Loucy (cell line): ENCODE results near the gene PRKCQ.
A peak's percentile ranks its signal among the peaks of the same experiment; 100 is the strongest.
"Not testable (repeated sequence)": the region's sequence is repeated elsewhere in the genome, so short reads cannot be mapped to it uniquely, and the experiment has no call there.

Source experiments
- H2AFZ ChIP-seq: fragments of 200-600 bp; sonication (generic); 2 replicates; pipeline ENCODE4 v1.6.0; 2016; ENCODE audit warnings: antibody characterized with exemption, mild to moderate bottlenecking, low read length, moderate library complexity
- H3F3A ChIP-seq: fragments of 200-600 bp; 2 replicates; pipeline ENCODE4 v1.6.0; 2016; ENCODE audit warnings: antibody characterized with exemption, low read depth, mild to moderate bottlenecking
- H3K27me3 ChIP-seq: fragments of 200-600 bp; sonication (generic); 2 replicates; pipeline ENCODE4 v1.6.1; 2014; ENCODE audit warnings: low read length, mild to moderate bottlenecking; ENCODE audit not compliant: insufficient read depth, poor library complexity, severe bottlenecking
- H3K36me3 ChIP-seq: fragments of 200-600 bp; sonication (generic); 2 replicates; pipeline ENCODE4 v1.6.1; 2016; ENCODE audit warnings: low read length; ENCODE audit not compliant: insufficient read depth
- H3K4me1 ChIP-seq: fragments of 200-600 bp; sonication (generic); 2 replicates; pipeline ENCODE4 v1.5.1; 2014; ENCODE audit warnings: low read length, mild to moderate bottlenecking; ENCODE audit not compliant: insufficient read depth, poor library complexity, severe bottlenecking
- H3K4me2 ChIP-seq: fragments of 200-600 bp; sonication (generic); 2 replicates; pipeline ENCODE4 v1.6.0; 2014; ENCODE audit warnings: antibody characterized with exemption, low read length, low read depth, mild to moderate bottlenecking; ENCODE audit not compliant: poor library complexity, severe bottlenecking
- H3K4me3 ChIP-seq: fragments of 200-600 bp; sonication (generic); 2 replicates; pipeline ENCODE4 v1.5.1; 2014; ENCODE audit warnings: low read length, mild to moderate bottlenecking, mixed read lengths; ENCODE audit not compliant: poor library complexity, severe bottlenecking
- H3K79me2 ChIP-seq: fragments of 200-600 bp; sonication (generic); 2 replicates; pipeline ENCODE4 v1.6.1; 2014; ENCODE audit warnings: low read length; ENCODE audit not compliant: insufficient read depth
- H3K9ac ChIP-seq: fragments of 200-600 bp; sonication (generic); 2 replicates; pipeline ENCODE4 v1.6.0; 2014; ENCODE audit warnings: mild to moderate bottlenecking, low read depth, low read length, moderate library complexity; ENCODE audit not compliant: poor library complexity, severe bottlenecking
- H3K9me2 ChIP-seq: fragments of 200-600 bp; sonication (generic); replicated peaks from 2 replicates; pipeline ENCODE4 v1.6.1; 2016; ENCODE audit warnings: low read depth, low read length, mixed read lengths
- H3K9me3 ChIP-seq: fragments of 200-600 bp; sonication (generic); 2 replicates; pipeline ENCODE4 v1.6.1; 2014; ENCODE audit warnings: mild to moderate bottlenecking, antibody characterized with exemption, low read length, low read depth; ENCODE audit not compliant: insufficient read depth
- H4K20me1 ChIP-seq: fragments of 200-600 bp; sonication (generic); 2 replicates; pipeline ENCODE4 v1.6.0; 2014; ENCODE audit warnings: antibody characterized with exemption, low read length, mild to moderate bottlenecking; ENCODE audit not compliant: insufficient read depth, poor library complexity, severe bottlenecking
- EZH2phosphoT487 ChIP-seq: fragments of 200-600 bp; IDR thresholded peaks from 2 replicates; pipeline ENCODE4 v1.6.1; 2018; ENCODE audit warnings: antibody characterized with exemption, mild to moderate bottlenecking, moderate library complexity, borderline replicate concordance
- TF ChIP-seq, protein P1 (sequence below): fragments of 200-600 bp; sonication (generic); conservative IDR thresholded peaks from 2 replicates; pipeline ENCODE4 v1.5.1; 2014; ENCODE audit warnings: mild to moderate bottlenecking, antibody characterized with exemption, low read length

The PRKCQ gene

DNA sequence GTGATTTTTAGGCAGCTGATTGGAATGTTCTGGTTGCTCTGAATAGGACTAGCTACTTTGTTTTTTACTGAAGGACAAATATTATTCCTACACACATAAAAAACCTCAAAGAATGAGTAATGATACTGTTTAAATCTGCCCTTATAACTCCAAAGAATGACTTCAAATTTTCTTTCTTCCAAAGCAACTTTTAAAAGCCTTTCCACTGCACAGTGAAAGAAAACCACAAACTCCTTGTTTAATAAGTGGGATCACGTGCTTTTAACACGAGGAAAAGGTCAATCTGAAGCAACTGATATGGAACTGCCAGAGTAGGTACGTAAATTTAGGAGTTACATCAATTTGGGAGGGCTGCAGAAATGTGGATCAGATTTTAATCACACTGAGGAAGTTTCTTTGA is 8.0 kb upstream of the PRKCQ start:
- no peak for TF ChIP-seq EZH2phosphoT487
- TF ChIP-seq, protein P1, sequence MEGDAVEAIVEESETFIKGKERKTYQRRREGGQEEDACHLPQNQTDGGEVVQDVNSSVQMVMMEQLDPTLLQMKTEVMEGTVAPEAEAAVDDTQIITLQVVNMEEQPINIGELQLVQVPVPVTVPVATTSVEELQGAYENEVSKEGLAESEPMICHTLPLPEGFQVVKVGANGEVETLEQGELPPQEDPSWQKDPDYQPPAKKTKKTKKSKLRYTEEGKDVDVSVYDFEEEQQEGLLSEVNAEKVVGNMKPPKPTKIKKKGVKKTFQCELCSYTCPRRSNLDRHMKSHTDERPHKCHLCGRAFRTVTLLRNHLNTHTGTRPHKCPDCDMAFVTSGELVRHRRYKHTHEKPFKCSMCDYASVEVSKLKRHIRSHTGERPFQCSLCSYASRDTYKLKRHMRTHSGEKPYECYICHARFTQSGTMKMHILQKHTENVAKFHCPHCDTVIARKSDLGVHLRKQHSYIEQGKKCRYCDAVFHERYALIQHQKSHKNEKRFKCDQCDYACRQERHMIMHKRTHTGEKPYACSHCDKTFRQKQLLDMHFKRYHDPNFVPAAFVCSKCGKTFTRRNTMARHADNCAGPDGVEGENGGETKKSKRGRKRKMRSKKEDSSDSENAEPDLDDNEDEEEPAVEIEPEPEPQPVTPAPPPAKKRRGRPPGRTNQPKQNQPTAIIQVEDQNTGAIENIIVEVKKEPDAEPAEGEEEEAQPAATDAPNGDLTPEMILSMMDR, result no peak
- no peaks in the 10 kb centered on the region for H3K9me2 ChIP-seq
- no peak overlapping the region for H3K4me2 ChIP-seq
- peaks cover 73% of the 10 kb centered on the region for H3K4me1 ChIP-seq
- no peak overlapping the region for H3K9ac ChIP-seq
- peaks cover 25% of the 10 kb centered on the region for H3K79me2 ChIP-seq
- no peaks in the 10 kb centered on the region for H4K20me1 ChIP-seq
- H3K9me3 ChIP-seq, result no peaks in the 10 kb centered on the region
- H3K4me3 ChIP-seq, result no peak overlapping the region
- H3K36me3 ChIP-seq, result peaks cover 9% of the 10 kb centered on the region; the same call in 1 of the 2 replicates
- H2AFZ ChIP-seq, result no peak overlapping the region
- H3F3A ChIP-seq, result peaks cover 11% of the 10 kb centered on the region; the same call in 1 of the 2 replicates
- no peaks in the 10 kb centered on the region for H3K27me3 ChIP-seq

DNA sequence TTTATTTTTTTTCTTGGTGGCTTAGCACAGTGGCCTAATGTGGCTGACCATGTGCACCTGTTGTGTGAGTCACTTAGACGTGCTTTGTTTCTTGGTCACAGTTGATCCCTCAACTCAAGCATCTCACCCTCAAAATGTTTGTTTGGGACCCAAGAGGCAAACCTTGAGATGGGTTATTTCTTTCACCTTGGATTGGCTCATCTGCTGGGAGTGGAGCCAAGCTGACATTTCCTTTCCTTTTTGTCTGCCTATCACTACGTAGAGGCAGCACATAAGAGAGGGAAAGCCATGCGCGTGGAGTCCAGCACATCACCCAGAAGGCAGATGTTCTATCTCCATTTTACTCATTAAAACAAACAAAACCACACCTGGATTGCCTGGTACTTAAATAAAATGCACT is 6.4 kb upstream of the PRKCQ start:
- no peaks in the 10 kb centered on the region for H3K9me2 ChIP-seq
- H3F3A ChIP-seq, result no peaks in the 10 kb centered on the region; the same call in 1 of the 2 replicates

DNA sequence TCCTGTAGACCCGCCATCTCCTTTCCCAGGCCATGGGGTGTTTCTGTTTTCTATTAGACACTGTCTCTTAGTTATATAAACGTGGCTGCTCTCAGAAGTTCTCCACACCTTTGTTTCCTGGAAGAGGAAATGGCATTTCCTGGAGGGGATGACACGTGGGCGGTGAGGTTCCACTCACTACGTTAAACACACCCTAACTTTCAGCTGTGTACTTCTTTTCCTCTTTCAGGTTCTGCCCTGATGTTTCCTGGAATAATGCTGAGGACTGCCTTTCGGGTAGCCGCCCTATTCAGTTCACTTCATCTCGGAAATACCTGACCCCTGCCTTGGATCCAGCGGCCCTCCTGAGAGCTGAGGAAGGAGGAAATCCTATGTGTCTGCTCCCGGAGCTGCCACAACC is 3.4 kb upstream of the PRKCQ start:
- H3K4me2 ChIP-seq, result peak overlapping the region; percentile 94
- H3K9me2 ChIP-seq, result no peaks in the 10 kb centered on the region
- H3K9me3 ChIP-seq, result no peaks in the 10 kb centered on the region
- peaks cover 69% of the 10 kb centered on the region for H3K79me2 ChIP-seq
- no peak overlapping the region for H2AFZ ChIP-seq
- H3F3A ChIP-seq, result no peaks in the 10 kb centered on the region; the same call in 1 of the 2 replicates
- H3K36me3 ChIP-seq, result peaks cover 9% of the 10 kb centered on the region; the same call in 1 of the 2 replicates
- H4K20me1 ChIP-seq, result no peaks in the 10 kb centered on the region
- peak overlapping the region; percentile 85 for H3K4me3 ChIP-seq
- TF ChIP-seq, protein P1, result no peak
- TF ChIP-seq EZH2phosphoT487, result no peak
- peak overlapping the region; percentile 98 for H3K9ac ChIP-seq
- H3K4me1 ChIP-seq, result peaks cover 61% of the 10 kb centered on the region
- no peaks in the 10 kb centered on the region for H3K27me3 ChIP-seq

More for the DNA sequence above, 6.4 kb upstream of the PRKCQ start:
- H3K27me3 ChIP-seq, result no peaks in the 10 kb centered on the region
- no peaks in the 10 kb centered on the region for H4K20me1 ChIP-seq
- peaks cover 9% of the 10 kb centered on the region; the same call in 1 of the 2 replicates for H3K36me3 ChIP-seq
- H3K4me3 ChIP-seq, result no peak overlapping the region
- peaks cover 41% of the 10 kb centered on the region for H3K79me2 ChIP-seq
- TF ChIP-seq, protein P1, result no peak
- TF ChIP-seq EZH2phosphoT487, result no peak
- no peak overlapping the region for H2AFZ ChIP-seq
- H3K4me1 ChIP-seq, result peaks cover 73% of the 10 kb centered on the region
- H3K4me2 ChIP-seq, result peak overlapping the region; percentile 94
- H3K9ac ChIP-seq, result no peak overlapping the region
- no peaks in the 10 kb centered on the region for H3K9me3 ChIP-seq

DNA sequence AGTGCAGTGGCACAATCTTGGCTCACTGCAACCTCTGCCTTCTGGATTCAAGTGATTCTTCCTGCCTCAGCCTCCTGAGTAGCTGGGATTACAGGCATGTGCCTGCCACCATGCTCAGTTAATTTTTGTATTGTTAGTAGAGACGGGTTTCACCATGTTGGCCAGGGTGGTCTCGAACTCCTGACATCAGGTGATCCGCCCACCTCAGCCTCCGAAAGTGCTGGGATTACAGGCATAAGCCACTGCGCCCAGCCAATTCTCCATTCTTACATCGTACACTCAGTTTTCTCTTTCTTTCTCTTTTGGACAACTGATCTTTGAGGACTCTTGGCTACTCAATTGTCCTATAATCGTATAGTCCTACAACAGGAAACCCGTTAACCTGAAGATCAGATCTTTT is 2.8 kb upstream of the PRKCQ start:
- peak overlapping the region; percentile 98 for H3K9ac ChIP-seq
- not testable (repeated sequence) for H3K9me3 ChIP-seq, H3K9me2 ChIP-seq, H4K20me1 ChIP-seq, H3K27me3 ChIP-seq, H3F3A ChIP-seq, H3K36me3 ChIP-seq, H2AFZ ChIP-seq
- H3K79me2 ChIP-seq, result peaks cover 75% of the 10 kb centered on the region
- H3K4me1 ChIP-seq, result peaks cover 57% of the 10 kb centered on the region
- H3K4me2 ChIP-seq, result peak overlapping the region; percentile 94
- peak overlapping the region; percentile 85 for H3K4me3 ChIP-seq
